ENCODE data around the gene PNMA8A.

Gene PNMA8A

GRCh38 chr19:46426035-46426505 is 45.3 kb downstream of the PNMA8A start:
- no peak for DNase-seq

GRCh38 chr19:46423188-46423587 is 48.2 kb downstream of the PNMA8A start:
- no peak for DNase-seq

- no peak for DNase-seq
These were observed 49.0 kb downstream of the PNMA8A start for GRCh38 chr19:46422344-46422743.

GRCh38 chr19:46420056-46420455 is 51.3 kb downstream of the PNMA8A start:
- no peak for DNase-seq

Measured in CD4-positive, alpha-beta T cell treated with Interleukin-17A for 1 hour (primary cell).